Caco-2 (cell line): Measurements from ENCODE around the gene CACNG1. TPM values are rescaled to one million over a fixed set of nuclear protein-coding genes. Genes with fewer than 3 reads are reported as not detected.

ENCODE experiments used
- BruUV-seq: library from RNA; stranded (reverse); fragments of 400-500 nt; replicated peaks from 2 replicates; lab custom pipeline; 2021; lab: Mats Ljungman, UMichigan
- CTCF ChIA-PET: fragments of 300-600 bp; sonication (Branson Sonifier 250); formaldehyde crosslinking; loops from one replicate; lab custom pipeline; 2022; ENCODE audit warnings: antibody characterized with exemption; lab: Charles Lee
- POLR2A ChIA-PET: fragments of 300-600 bp; sonication (Branson Sonifier 250); formaldehyde crosslinking; loops from one replicate; lab custom pipeline; 2022; ENCODE audit warnings: antibody characterized with exemption; lab: Charles Lee
- DNase-seq, 2 experiments: peaks; one replicate each; pipeline versions ENCODE4 v3.0.0 to v3.0.0-alpha.2; 2020 to 2022
- H3K27me3 ChIP-seq: replicated peaks from 2 replicates; pipeline ENCODE4 v1.6.0; 2011; ENCODE audit warnings: low read length; ENCODE audit not compliant: control insufficient read depth, insufficient read depth
- H3K36me3 ChIP-seq: 2 replicates; pipeline ENCODE4 v1.5.1; 2011; ENCODE audit warnings: low read length; ENCODE audit not compliant: control insufficient read depth, insufficient read depth
- H3K4me1 ChIP-seq: fragments of 250-450 bp; sonication (Bioruptor Pico); 2 replicates; pipeline ENCODE4 v1.5.1; 2020; ENCODE audit warnings: mild to moderate bottlenecking
- H3K4me3 ChIP-seq: 2 replicates; pipeline ENCODE4 v1.5.1; 2011; ENCODE audit warnings: low read depth, mild to moderate bottlenecking, control low read depth, low read length
- H3K9me3 ChIP-seq: fragments of 250-450 bp; sonication (Bioruptor Pico); 2 replicates; pipeline ENCODE4 v1.5.1; 2020; ENCODE audit warnings: mild to moderate bottlenecking, moderate library complexity
- H3K27ac Mint-ChIP-seq: one replicate; pipeline ENCODE4 v1.8.0; 2022; ENCODE audit warnings: mixed read lengths; ENCODE audit not compliant: unreplicated experiment
- H3K27me3 Mint-ChIP-seq: one replicate; pipeline ENCODE4 v1.8.0; 2022; ENCODE audit warnings: mixed read lengths; ENCODE audit not compliant: insufficient read depth, unreplicated experiment
- H3K36me3 Mint-ChIP-seq: one replicate; pipeline ENCODE4 v1.8.0; 2022; ENCODE audit warnings: mild to moderate bottlenecking, mixed read lengths; ENCODE audit not compliant: insufficient read depth, unreplicated experiment
- H3K4me1 Mint-ChIP-seq: one replicate; pipeline ENCODE4 v1.8.0; 2022; ENCODE audit warnings: low read depth, mixed read lengths; ENCODE audit not compliant: unreplicated experiment
- H3K4me3 Mint-ChIP-seq: one replicate; pipeline ENCODE4 v1.8.0; 2022; ENCODE audit warnings: mild to moderate bottlenecking, moderate library complexity, mixed read lengths; ENCODE audit not compliant: unreplicated experiment
- H3K9me3 Mint-ChIP-seq: one replicate; pipeline ENCODE4 v1.8.0; 2022; ENCODE audit warnings: mixed read lengths; ENCODE audit not compliant: unreplicated experiment
- intact Hi-C: fragments of 100-400 bp; cut with micrococcal nuclease; formaldehyde crosslinking; loops from one replicate; pipeline ENCODE4 v1.10.0; 2022; ENCODE audit not compliant: unreplicated experiment
- total RNA-seq: library from RNA; stranded (reverse); gene quantifications from 2 replicates; pipeline ENCODE4 v1.2.3, GENCODE V29; 2022
- TF ChIP-seq, protein P1 (sequence below), 2 experiments: fragments of 200-600 bp in 1 of 2; IDR thresholded peaks; 1 replicate in 1 of 2; 2 replicates in 1 of 2; pipeline versions ENCODE4 v1.5.1 to v1.8.0; 2011 to 2022; ENCODE audit warnings: antibody characterized with exemption in 1 of 2, control low read depth in 1 of 2, inconsistent platforms in 1 of 2, low read depth in 1 of 2, low read length in 1 of 2, mild to moderate bottlenecking in 1 of 2, moderate library complexity in 1 of 2; ENCODE audit not compliant: insufficient read depth in 1 of 2, severe bottlenecking in 1 of 2, unreplicated experiment in 1 of 2

Gene CACNG1
- total RNA-seq, 1 experiment from 2014 or later: not detected

DNA sequence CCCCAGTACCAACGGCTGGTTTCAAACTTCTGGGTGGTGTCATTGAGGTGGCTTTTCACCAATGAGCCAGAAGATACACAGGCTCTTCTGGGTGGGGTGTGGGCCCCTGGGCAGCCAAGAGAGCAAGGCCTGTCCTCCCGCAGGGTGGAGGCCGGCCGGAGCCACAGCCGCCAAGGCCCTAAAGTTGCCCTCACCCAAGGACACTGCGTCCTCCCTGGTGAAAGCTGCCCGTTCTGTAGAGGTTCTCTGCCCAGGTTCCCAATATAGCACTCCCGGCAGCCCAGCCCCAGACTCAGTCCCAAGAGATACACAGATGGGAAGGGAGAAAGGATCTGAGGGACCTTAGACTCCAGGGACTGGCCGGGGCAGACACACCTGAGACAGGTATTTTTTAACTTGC is 10.7 kb upstream of the CACNG1 start:
- Mint-ChIP-seq H3K36me3 (no peaks in the 10 kb centered on the region), H3K4me1 (peaks cover 24% of the 10 kb centered on the region), H3K4me3 (no peak overlapping the region), H3K27ac (no peak overlapping the region), H3K27me3 (no peaks in the 10 kb centered on the region), H3K9me3 (peaks cover 37% of the 10 kb centered on the region)
- Histone ChIP-seq H3K4me3 (no peak overlapping the region), H3K4me1 (peaks cover 13% of the 10 kb centered on the region), H3K27me3 (no peaks in the 10 kb centered on the region), H3K36me3 (no peaks in the 10 kb centered on the region), H3K9me3 (no peaks in the 10 kb centered on the region)
- no TSS peak for BruUV-seq
- ChIA-PET POLR2A (no interaction called here), CTCF (no interaction called here)
- intact Hi-C loops: no loop called here
- DNase-seq: no peak
- TF ChIP-seq, protein P1, sequence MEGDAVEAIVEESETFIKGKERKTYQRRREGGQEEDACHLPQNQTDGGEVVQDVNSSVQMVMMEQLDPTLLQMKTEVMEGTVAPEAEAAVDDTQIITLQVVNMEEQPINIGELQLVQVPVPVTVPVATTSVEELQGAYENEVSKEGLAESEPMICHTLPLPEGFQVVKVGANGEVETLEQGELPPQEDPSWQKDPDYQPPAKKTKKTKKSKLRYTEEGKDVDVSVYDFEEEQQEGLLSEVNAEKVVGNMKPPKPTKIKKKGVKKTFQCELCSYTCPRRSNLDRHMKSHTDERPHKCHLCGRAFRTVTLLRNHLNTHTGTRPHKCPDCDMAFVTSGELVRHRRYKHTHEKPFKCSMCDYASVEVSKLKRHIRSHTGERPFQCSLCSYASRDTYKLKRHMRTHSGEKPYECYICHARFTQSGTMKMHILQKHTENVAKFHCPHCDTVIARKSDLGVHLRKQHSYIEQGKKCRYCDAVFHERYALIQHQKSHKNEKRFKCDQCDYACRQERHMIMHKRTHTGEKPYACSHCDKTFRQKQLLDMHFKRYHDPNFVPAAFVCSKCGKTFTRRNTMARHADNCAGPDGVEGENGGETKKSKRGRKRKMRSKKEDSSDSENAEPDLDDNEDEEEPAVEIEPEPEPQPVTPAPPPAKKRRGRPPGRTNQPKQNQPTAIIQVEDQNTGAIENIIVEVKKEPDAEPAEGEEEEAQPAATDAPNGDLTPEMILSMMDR (IDR thresholded peaks at IDR 0.05; ENCODE audit: insufficient read depth in 1 of 2, low read depth in 1 of 2, low read length in 1 of 2, severe bottlenecking in 1 of 2, unreplicated experiment in 1 of 2): no peak

DNA sequence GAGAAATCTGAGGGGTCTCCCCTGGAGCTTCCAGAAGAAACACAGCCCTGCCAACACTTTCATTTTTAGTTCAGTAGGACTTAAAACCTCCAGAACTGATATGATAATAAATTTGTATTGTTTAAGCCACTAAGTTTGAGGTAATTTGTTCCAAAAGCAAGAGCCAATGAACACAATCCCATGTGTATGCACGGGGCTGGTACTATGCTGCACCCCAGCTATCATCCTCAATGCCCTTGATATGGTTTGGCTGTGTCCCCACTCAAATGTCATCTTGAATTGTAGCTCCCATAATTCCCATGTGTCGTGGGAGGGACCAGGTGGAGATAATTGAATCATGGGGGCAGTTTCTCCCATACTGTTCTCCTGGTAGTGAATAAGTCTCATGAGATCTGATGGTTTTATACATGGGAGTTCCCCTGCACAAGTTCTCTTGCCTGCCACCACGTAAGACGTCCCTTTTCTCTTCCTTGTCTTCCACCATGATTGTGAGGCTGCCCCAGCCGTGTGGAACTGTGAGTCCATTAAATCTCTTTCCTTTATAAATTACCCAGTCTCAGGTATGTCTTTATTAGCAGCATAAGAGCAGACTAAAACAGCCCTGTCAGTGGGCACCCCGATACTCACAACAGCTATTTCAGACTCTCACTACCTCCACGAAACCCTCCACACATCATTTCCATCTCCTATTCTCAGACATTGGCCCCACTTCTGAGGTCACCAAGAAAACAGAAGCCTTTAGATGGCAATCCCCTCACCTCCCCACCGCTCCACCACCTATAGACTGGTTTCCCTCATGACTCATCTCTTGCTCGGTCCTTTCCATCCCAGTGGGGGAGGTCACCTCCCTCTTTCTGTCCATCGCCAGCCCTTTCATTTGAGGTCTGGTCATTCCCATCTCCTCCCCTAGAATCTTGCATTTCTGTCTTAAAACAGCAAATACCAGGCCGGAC is 8.9 kb upstream of the CACNG1 start:
- no peaks in the 10 kb centered on the region for H3K36me3 Mint-ChIP-seq
- H3K36me3 ChIP-seq: no peaks in the 10 kb centered on the region
- TF ChIP-seq, protein P1 (IDR thresholded peaks at IDR 0.05; ENCODE audit: insufficient read depth in 1 of 2, low read depth in 1 of 2, low read length in 1 of 2, severe bottlenecking in 1 of 2, unreplicated experiment in 1 of 2): no peak
- BruUV-seq: no TSS peak
- no peak overlapping the region for H3K4me3 Mint-ChIP-seq
- intact Hi-C loops: loop anchor here (5.0 kb wide), 1 partner anchor 73 kb away; the partner anchor contains the start of gene CACNG4
- H3K27ac Mint-ChIP-seq: no peak overlapping the region
- ChIA-PET CTCF (no interaction called here), POLR2A (interaction anchor here (0.5 kb wide), 1 partner anchor 787 kb away, joined by 3 read pairs; no protein-coding TSS in a partner anchor)
- no peak overlapping the region for H3K4me3 ChIP-seq
- H3K27me3 ChIP-seq: no peaks in the 10 kb centered on the region
- peaks cover 37% of the 10 kb centered on the region for H3K9me3 Mint-ChIP-seq
- DNase-seq: no peak
- H3K4me1 Mint-ChIP-seq: peaks cover 27% of the 10 kb centered on the region
- no peaks in the 10 kb centered on the region for H3K9me3 ChIP-seq
- H3K27me3 Mint-ChIP-seq: no peaks in the 10 kb centered on the region
- peaks cover 28% of the 10 kb centered on the region for H3K4me1 ChIP-seq

DNA sequence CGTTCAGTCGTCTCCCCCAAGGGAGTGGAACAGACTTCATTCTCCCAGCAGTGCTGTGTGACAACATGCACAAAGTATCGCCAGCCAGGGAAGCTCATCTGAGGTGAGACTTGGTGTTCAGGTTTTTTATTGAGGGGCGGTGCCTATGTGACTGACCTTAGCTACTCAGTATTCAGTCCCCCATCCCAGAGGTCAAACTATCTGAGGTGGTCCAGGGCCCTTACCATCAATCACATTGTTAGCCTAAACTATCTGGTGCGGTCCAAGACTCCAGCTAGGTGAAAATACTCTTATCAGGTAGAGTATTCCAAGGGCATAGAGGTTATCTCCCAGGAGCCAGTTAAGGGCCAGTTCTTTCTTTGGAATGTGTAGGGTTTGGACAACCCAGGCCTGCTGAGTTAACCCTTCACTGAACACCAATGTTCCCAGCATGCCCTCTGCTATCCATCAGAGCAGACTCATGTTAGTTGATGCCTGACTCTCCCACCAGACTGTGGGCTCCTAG is 5.4 kb upstream of the CACNG1 start:
- no peaks in the 10 kb centered on the region for H3K9me3 ChIP-seq
- H3K27me3 ChIP-seq: no peaks in the 10 kb centered on the region
- Mint-ChIP-seq H3K4me1 (peaks cover 34% of the 10 kb centered on the region), H3K27ac (peak overlapping the region; percentile 71), H3K4me3 (peak overlapping the region; percentile 18), H3K27me3 (no peaks in the 10 kb centered on the region), H3K36me3 (no peaks in the 10 kb centered on the region), H3K9me3 (peaks cover 36% of the 10 kb centered on the region)
- intact Hi-C loops: loop anchor here (1.0 to 5.0 kb wide), 2 partner anchors 8 to 77 kb away; partner anchors contain the start of gene CACNG4
- DNase-seq: peak; percentile 80 to 92
- peaks cover 46% of the 10 kb centered on the region for H3K4me1 ChIP-seq
- no peaks in the 10 kb centered on the region for H3K36me3 ChIP-seq
- CTCF ChIA-PET: interaction anchor here (1.0 kb wide), 1 partner anchor 119 kb away, joined by 4 read pairs; no protein-coding TSS in a partner anchor
- TF ChIP-seq, protein P1 (IDR thresholded peaks at IDR 0.05; ENCODE audit: insufficient read depth in 1 of 2, low read depth in 1 of 2, low read length in 1 of 2, severe bottlenecking in 1 of 2, unreplicated experiment in 1 of 2): no peak
- no TSS peak for BruUV-seq
- H3K4me3 ChIP-seq: no peak overlapping the region
- POLR2A ChIA-PET: interaction anchor here (0.6 kb wide), 1 partner anchor 251 kb away, joined by 3 read pairs; no protein-coding TSS in a partner anchor
